ENCODE measurements around the gene SCN7A. TPM values are rescaled to one million over a fixed set of nuclear protein-coding genes. Genes with fewer than 3 reads are reported as not detected.
"Not testable (repeated sequence)": the region's sequence is repeated elsewhere in the genome, so short reads cannot be mapped to it uniquely, and the experiment has no call there.

The SCN7A gene
- not detected in 2 replicates for total RNA-seq

- intact Hi-C loops (cut with micrococcal nuclease): no loop called here
These were observed at the start of gene SCN7A for GRCh38 chr2:166494140-166494624. Gene SCN7A (minus strand): TSS chr2:166494249. CDS start chr2:166477696, 16,553 bp downstream.

- intact Hi-C loops (cut with micrococcal nuclease): loop anchor here (1.0 to 2.0 kb wide), 2 partner anchors 673 to 1797 kb away; no protein-coding TSS in a partner anchor
These were observed 45.5 kb upstream of the SCN7A start for GRCh38 chr2:166539340-166540162.

GRCh38 chr2:166536111-166536510, 42.1 kb upstream of the SCN7A start:
- intact Hi-C loops (cut with micrococcal nuclease): no loop called here

- intact Hi-C loops (cut with micrococcal nuclease): no loop called here
These were observed 27.1 kb upstream of the SCN7A start for GRCh38 chr2:166521155-166521554.

GRCh38 chr2:166520604-166521003, 26.6 kb upstream of the SCN7A start:
- intact Hi-C loops (cut with micrococcal nuclease): no loop called here

- intact Hi-C loops (cut with micrococcal nuclease): no loop called here
These were observed 25.4 kb upstream of the SCN7A start for GRCh38 chr2:166519391-166519962.

GRCh38 chr2:166518634-166519390, 24.8 kb upstream of the SCN7A start:
- intact Hi-C loops (cut with micrococcal nuclease): no loop called here

GRCh38 chr2:166517533-166518061, 23.5 kb upstream of the SCN7A start:
- intact Hi-C loops (cut with micrococcal nuclease): no loop called here

- intact Hi-C loops (cut with micrococcal nuclease): loop anchor here (1.0 kb wide), 1 partner anchor 156 kb away; no protein-coding TSS in a partner anchor
These were observed 22.8 kb upstream of the SCN7A start for GRCh38 chr2:166516712-166517303.

GRCh38 chr2:166513952-166514351, 19.9 kb upstream of the SCN7A start:
- intact Hi-C loops (cut with micrococcal nuclease): no loop called here

GRCh38 chr2:166499281-166499680, 5.2 kb upstream of the SCN7A start:
- intact Hi-C loops (cut with micrococcal nuclease): no loop called here

GRCh38 chr2:166491461-166491860, 2.6 kb downstream of the SCN7A start:
- intact Hi-C loops (cut with micrococcal nuclease): no loop called here

GRCh38 chr2:166487171-166487570, 6.9 kb downstream of the SCN7A start:
- intact Hi-C loops (cut with micrococcal nuclease): no loop called here

- intact Hi-C loops (cut with micrococcal nuclease): no loop called here
These were observed 8.4 kb downstream of the SCN7A start for GRCh38 chr2:166485558-166486178.

GRCh38 chr2:166472332-166472731, 21.7 kb downstream of the SCN7A start:
- intact Hi-C loops (cut with micrococcal nuclease): no loop called here

GRCh38 chr2:166468124-166469024, 25.7 kb downstream of the SCN7A start:
- intact Hi-C loops (cut with micrococcal nuclease): no loop called here

- intact Hi-C loops (cut with micrococcal nuclease): no loop called here
These were observed 29.9 kb downstream of the SCN7A start for GRCh38 chr2:166464187-166464586.

GRCh38 chr2:166463640-166464039, 30.4 kb downstream of the SCN7A start:
- intact Hi-C loops (cut with micrococcal nuclease): no loop called here

- intact Hi-C loops (cut with micrococcal nuclease): no loop called here
These were observed 35.4 kb downstream of the SCN7A start for GRCh38 chr2:166458674-166459073.

GRCh38 chr2:166455823-166456222, 38.2 kb downstream of the SCN7A start:
- intact Hi-C loops (cut with micrococcal nuclease): not testable (repeated sequence)

Measured in T-helper 1 cell treated with Interleukin-12 subunit alpha and Interleukin-12 subunit beta and Interleukin-4 antibody, amounts not matched to agents 30 ng/mL and 1 ng/mL, for 36 hours (primary cell).